Right renal cortex interstitium (tissue), 3 donors: ENCODE measurements around the gene RINT1. TPM values are rescaled to one million over a fixed set of nuclear protein-coding genes. Genes with fewer than 3 reads are reported as not detected.

Experiments
- DNase-seq, 3 donors: peaks; one replicate each; pipeline ENCODE4 v3.0.0-alpha.2; 2013; ENCODE audit warnings: low read depth in 3 of 3, low spot score in 2 of 3
- polyA plus RNA-seq, 3 donors: library from polyadenylated mRNA; unstranded; fragments of 120-200 nt; gene quantifications; one replicate each; pipeline ENCODE4 v1.2.1, GENCODE V29; 2013; ENCODE audit not compliant: insufficient read length in 3 of 3

RINT1 gene
- polyA plus RNA-seq, 3 donors, result 22.1 to 22.6 (median 22.2) TPM

DNA sequence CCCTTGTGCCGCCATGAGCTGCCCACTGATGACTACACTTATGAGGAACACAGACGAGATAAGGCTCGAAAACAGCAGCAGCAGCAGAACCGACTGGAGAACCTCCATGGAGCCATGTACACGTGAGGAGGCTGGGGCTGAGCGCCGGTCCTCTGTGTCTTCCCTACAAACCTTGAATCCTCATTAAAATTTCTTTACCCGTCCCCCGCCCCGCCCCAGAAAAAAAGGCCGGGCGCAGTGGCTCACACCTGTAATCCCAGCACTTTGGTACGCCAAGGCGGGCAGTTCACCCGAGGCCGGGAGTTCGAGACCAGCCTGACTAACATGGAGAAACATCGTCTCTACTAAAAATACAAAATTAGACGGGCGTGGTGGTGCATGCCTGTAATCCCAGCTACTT is 1.5 kb upstream of the RINT1 start:
- DNase-seq, result no peak

DNA sequence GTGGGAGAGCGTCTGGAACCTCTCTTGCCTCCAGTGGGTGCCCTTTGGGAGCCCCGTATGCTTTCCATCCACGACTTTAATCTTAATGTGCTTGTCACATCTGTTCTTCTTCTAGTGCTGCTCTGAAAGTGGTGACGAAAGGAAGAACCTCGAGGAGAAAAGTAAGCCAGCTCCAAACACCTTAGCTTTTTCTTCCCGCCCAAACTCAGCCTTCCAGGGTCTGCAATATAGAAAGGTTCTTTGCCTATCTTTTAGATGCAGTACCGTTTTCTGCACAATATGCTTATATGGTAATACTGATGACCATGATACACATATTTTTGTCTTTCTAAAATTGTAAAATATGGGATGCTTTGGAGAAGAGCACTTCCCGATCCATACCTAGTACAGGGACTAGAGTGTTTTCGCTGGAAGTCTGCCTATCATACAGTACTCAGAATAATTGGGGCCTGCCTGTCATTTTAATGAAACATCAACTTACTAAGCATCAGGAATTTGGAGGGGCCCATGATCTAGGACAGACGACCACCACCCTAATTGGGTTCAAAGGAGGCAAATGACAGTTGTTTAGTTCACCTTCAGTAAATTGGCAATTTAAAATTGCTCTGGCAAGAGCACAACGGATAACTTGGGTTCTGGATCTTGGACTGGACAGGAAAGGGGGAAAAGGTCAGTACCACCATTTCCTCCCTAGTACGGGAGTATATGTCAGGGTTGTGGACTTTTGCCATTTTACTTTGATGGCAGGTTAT is 884 bp downstream of the RINT1 start:
- DNase-seq, result no peak

DNA sequence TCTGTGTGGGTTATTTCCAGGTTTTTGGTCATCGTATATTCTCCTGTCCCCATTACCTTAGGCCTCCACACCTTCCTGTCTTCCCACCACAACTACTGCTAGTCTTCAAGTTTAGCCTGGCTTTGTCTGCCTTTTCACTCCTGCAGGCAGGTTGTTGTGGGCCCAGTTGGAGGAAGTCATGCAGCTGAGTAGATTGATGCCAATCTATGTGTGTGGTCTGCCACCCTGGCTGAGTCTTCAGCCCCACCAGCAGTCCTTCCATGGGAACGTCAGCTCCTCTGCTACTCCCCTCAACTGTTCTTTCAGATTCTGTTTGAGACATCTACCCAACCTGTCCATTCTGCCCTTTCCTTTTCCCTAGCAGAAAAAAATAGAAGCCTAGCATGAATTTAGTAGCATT is 6.3 kb downstream of the RINT1 start:
- DNase-seq, result no peak

DNA sequence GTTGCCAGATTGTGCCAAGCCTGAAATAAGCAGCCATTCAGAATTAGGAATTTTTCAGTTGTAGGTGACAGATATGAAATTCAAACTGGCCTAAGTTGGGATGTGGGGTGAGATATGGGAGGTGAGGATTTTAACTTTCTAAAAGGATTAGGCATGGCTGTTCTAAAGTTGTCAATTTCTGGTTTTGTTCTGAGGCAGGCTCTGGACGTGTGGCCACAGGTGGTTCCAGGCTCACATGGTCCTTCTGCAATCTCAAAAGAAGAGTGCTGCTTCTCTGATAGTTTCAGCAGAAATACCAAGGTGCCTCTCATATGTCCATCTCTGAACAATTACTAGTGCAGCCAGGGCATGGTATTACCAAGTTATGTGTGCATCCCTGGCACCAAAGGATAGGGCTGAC is 27.9 kb downstream of the RINT1 start:
- DNase-seq, result no peak

GRCh38 chr7:105565190-105565589 is 33.2 kb downstream of the RINT1 start:
- DNase-seq, result no peak

- DNase-seq, result no peak
These were observed 35.0 kb downstream of the RINT1 start for GRCh38 chr7:105567024-105567423.

GRCh38 chr7:105567821-105568220 is 35.8 kb downstream of the RINT1 start:
- DNase-seq, result no peak

GRCh38 chr7:105571891-105572290 is 39.9 kb downstream of the RINT1 start:
- no peak for DNase-seq

DNA sequence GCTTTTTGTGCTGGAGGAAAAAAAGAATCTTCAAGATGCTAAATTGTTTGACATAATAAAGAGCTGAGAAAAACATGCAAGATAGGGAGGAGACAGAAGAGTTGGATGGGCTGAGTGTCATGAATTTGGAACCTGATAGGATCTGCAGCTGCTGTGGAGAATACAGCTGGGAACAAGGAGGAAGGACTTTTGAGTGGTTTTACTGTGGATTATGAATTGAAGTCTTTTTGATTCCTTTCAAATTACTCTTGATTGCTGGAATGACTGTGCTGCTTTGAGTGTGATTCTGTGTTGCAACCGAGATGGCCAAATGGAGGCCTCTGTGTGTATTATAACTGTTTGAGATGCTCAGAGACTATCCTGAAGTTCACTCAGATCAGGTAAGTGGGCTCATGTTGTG is 45.2 kb downstream of the RINT1 start:
- DNase-seq, result no peak

GRCh38 chr7:105578496-105578895 is 46.5 kb downstream of the RINT1 start:
- DNase-seq, result no peak

- DNase-seq, result no peak
These were observed 48.2 kb downstream of the RINT1 start for GRCh38 chr7:105580022-105580740.

- peak; percentile 51 to 73 (median 65) for DNase-seq
These were observed 49.2 kb downstream of the RINT1 start, which contains the start of gene EFCAB10 for GRCh38 chr7:105581066-105581811. Gene EFCAB10, minus strand, starts transcription at chr7:105581493. Its CDS starts 30 bp downstream, at chr7:105581463.

DNA sequence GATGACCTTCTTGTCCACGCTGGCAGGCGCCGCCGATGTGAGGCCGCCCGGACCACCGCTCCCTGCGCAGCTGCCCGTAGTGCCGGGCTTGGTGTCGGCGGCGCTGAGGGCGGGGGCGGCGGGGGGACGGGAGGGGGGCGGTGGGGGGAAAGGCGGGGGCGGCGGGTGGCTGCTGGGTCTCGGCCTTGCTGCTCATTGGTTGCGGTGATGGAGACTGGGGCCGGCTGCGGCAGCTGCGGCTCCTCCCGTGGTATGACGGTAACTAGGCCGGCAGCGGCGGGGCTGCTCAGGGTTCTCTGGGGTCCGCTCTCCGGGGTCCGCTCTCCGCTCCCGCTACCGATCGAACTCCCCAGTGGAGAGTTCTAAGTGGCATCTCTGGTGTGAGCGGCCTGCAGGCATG is 51.1 kb downstream of the RINT1 start:
- no peak for DNase-seq

DNA sequence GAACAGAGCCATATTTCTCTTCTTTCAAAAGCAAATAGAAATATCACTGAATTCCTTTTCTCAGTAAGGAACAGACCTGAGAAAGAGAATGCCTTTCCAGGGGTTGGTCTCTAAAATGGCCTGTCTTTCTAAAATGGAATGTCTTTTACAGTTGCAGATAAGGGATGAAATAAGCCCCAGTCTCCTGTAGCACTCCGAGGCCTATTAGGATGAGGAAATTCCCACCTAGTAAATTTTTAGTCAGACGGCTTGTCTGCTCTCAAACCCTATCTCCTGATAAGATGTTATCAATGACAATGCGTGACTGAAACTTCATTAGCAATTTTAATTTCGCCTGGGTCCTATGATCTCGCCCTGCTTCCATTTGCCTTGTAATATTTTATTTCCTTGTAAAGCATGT is 52.2 kb downstream of the RINT1 start:
- no peak for DNase-seq

DNA sequence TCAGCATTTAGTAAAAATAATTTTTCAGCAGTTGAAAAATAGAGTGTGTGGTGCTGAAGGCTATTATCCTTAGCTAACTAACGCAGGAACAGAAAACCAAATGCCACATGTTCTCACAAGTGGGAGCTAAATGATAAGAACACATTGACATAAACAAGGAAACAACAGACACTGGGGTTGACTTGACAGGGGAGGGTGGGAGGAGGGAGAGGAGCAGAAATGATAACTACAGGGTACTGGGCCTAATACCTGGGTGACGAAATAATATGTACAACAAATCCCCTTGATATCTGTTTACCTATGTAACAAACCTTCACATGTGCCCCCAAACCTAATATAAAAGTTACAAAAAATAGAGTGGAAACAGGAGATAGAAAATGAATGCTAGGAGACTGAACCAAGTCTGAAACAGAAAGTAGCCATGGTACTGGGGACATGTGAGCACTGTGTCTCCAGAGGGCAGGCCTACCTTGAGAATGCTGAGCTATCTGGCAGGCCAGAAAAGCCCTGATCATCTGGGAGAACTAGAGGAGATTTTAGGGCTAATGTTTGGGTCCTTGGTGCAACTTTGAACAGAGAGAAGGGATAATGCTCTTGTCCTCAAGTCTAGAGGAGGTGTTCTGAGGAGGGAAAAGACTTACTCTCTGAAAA is 54.0 kb downstream of the RINT1 start:
- DNase-seq, result no peak

DNA sequence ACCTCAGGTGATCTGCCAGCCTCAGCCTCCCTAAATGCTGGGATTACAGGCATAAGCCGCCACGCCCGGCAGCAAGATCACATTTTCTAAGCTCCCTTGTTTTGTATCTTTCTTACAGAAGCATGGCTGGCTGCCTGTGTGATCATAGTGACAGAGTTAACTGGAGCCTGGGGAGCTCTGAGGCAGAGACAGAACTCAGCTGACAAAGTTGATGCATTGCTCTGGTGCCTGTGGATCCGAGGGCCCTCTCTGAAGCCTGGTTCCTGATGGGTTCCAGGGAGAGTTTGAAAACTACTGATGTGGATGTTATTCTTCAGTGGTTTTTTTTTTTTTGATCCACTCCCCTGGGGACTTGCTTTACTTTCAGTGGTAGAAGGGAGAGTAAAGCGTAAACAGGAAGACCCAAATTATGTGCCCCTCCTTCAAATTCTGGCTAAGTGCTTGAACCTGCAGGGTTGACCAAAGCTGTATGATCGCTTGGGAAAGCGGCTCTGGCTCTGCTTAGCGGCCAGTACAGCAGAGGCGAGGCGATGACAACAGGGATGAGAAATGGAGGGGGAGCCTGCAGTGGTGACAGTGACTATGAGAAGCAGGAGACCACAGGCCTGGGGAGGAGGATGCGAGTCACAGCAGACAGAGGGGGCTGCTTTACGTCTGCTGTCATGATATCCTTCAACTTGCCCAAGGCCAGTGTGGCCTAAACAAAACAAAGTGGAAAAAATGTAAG is 56.1 kb downstream of the RINT1 start:
- no peak for DNase-seq

DNA sequence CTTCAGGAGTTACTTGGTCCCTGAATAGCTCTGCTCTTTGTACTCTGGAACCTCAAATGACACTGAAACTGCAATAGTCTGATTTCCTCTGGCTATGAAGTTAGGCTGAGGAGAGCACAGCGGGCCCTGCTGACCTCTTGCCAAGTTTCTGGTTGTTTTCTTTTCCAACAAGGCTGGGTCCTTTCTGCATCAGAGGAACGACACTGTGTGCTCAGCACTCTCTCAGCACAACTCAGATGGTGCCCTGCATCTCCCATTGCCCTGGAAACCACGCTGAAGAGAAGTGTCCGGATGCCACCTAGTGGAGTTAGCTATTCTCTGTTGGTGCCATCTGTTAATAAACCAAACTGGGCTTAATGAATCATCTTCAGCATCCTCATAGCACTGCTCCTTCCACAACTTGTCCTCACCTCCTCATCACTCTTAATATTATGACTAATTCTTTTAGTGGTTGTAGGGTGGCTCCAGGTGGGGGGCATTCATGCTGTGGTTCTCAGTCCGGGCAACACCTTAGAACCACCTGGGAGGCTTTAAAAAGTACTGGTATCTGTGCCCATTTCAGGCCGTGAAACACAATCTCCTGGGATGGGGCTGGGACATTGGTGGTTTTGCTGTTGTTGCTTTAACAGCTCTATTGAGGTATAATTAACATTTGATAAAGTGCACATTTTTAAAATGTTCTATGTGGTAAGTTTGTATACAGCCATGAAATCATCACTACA is 57.5 kb downstream of the RINT1 start:
- peak in 2 of 3 donors; percentile 18 to 33 for DNase-seq

DNA sequence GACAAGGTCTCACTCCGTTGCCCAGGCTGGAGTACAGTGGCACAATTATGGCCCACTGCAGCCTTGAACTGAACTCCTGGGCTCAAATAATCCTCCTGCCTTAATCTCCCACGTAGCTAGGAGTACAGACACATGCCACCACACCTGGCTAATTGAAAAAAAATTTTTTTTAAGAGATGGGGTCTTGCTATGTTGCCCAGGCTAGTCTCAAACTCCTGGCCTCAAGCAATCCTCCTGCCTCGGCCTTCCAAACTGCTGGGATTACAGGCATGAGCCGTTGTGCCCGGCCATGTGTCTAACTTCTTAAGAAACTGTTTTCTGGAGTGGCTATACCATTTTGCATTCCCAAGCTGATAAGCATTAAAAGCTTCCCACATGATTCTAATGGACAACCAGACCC is 58.8 kb downstream of the RINT1 start:
- DNase-seq, result no peak

- DNase-seq, result no peak
These were observed 59.5 kb downstream of the RINT1 start for GRCh38 chr7:105591522-105591921.

GRCh38 chr7:105594034-105594433 is 62.0 kb downstream of the RINT1 start:
- no peak for DNase-seq
